ENCODE data around the gene TRAPPC10.

Gene TRAPPC10

DNA sequence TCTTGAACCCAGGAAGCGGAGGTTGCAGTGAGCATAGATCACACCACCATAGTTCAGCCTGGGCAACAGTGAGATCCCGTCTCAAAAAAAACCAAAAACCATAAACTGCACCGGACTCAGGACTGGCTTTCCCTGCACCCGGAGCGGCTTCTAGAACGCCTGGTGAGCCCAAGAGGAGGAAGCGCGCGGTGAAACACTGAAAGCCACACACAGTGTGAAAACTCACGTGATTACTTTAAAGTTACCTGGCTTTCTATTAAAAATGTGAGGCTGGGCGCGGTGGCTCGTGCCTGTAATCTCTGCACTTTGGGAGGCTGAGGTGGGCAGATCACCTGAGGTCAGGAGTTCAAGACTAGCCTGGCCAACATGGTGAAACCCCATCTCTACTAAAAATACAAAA lies 7.0 kb upstream of the TRAPPC10 start:
- DNase-seq (ENCODE audit: low spot score), result no peak

DNA sequence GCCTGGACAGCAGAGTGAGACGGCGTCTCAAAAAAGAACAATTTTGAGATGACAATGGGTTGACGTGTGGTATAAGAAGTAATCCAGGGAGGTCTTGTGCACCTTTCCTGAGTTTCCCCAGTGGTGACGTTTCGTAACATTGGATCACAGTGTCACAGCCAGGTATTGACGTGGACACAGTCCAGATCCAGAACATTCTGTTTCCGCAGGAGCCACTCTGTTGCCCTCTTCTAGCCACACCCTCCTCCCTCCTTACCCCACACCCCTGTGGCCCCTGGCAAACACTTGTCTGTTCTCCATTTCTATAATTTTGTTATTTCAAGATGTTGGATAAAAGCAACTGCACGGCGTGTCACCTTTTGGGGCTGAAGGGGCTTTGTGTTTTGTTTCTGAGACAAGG lies 6.5 kb upstream of the TRAPPC10 start:
- no peak for DNase-seq (ENCODE audit: low spot score)

DNA sequence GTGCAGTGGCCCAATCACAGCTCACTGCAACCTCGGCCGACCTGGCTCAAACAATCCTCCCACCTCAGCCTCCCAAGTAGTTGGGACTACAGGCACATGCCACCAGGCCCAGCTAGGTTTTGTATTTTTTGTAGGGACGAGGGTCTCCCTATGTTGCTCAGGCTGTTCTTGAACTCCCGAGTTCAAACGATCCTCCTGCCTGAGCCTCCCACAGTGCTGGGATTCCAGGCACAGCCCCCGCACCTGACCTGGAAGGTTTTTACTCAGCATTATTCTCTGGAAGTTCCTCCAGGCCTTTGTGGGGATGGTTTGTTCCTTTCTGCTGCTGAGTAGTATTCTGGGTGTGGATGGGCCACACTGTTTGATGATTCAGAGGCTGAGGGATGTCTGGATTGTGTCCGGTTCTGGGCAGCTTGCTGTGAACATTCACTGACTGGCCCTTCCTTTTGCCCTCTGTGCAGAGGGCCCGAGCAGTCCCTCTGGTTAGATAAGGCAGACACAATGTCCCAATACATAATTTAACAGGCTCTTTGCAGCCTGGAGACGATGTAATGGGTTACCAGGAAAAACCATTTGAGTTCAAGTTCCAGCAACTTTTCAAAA lies 6.0 kb upstream of the TRAPPC10 start:
- DNase-seq (ENCODE audit: low spot score), result no peak

DNA sequence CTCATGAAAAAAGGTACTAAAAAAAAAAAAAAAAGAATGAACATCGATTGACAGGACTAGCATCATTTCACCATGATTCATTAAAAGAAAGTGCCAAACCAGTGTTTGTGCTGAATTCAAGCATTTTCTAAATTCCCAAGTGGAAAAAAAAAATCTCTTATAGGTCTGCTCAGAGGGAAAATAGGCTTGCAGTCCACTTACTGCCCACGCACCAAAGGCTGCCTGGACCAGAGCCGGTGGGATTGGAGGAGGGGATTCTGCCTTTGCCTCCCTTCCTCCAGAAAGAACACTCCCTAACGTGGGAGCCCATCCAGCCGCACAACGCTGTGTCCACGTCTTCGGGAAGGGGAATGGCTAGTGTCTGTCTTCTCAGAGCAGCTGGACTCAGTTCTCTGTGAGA lies 5.5 kb upstream of the TRAPPC10 start:
- no peak for DNase-seq (ENCODE audit: low spot score)

DNA sequence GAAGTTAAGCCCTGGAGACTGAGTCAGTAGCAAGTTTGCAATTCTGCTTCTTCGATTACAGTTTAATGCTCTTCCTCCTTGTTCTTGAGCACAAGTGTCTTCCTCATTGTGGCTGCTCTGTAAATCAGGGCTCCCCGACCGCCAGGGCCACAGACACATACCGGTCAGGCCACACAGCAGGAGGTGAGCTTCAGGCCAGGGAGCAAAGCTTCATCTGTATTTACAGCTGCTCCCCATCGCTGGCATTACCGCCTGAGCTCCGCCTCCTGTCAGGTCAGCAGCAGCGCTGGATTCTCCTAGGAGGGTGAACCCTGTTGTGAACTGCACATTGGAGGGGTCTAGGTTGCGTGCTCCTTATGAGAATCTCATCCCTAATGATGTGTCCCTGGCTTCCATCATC lies 1.7 kb upstream of the TRAPPC10 start:
- DNase-seq (ENCODE audit: low spot score), result no peak

DNA sequence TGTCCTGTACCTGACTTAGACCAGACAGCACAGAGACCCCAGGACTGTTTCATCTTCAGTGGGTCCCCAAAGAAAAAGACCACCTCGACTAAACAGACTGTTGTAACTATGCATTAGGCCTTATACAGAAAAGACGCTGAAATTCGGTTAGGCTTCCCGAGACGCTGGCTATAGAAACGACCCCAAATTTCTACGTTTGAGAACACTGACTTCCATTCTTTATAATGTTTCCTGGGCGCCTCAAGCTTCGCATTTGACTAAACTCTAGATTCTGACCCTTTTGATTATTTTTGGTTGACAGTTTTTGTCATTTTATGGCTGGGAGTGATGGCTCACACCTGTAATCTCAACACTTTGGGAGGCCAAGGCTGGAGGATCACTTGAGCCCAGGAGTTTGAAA lies 986 bp upstream of the TRAPPC10 start:
- DNase-seq (ENCODE audit: low spot score), result no peak

DNA sequence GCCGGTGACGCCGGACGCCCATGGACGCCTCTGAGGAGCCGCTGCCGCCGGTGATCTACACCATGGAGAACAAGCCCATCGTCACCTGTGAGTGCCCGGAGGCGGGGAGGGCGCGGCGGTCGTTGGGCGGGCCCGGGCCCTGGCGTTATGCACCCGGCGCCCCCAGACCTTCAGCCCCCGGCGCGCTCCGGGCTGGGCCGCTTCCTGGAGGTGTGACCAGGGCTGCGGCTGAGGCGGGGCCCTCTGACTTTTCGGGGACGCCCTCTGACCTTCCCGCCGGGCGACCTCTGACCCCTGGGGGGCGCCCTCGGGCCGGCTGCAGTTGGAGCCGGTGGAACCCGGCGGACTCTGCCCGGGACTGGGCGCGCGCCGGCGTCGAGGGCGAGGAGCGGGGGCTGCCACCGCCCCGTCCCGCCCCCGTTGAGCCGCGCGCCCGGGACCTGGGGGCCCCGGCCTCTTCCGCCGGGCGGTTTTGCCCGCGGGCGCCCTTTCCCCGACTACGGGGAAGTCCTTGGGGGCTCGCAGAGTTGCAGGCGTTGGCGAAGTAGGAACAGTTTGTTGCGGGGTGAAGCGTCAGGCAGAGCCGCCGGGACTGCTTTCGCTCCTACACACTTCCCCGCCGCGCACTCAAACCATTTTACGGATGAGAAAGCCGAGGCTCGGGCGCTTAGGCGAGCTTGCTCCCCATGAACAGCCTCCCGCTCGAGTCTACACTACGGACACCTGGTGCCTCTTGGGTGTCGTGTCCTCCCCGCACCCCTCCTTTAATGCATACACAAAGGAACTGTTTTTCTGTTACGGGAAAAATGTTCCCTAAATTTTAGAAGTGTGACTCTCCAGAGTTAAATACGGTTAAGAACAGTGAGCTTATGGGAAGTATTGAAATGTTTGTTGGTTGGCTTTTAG lies 618 bp downstream of the TRAPPC10 start:
- peak; percentile 58 for DNase-seq (ENCODE audit: low spot score)

DNA sequence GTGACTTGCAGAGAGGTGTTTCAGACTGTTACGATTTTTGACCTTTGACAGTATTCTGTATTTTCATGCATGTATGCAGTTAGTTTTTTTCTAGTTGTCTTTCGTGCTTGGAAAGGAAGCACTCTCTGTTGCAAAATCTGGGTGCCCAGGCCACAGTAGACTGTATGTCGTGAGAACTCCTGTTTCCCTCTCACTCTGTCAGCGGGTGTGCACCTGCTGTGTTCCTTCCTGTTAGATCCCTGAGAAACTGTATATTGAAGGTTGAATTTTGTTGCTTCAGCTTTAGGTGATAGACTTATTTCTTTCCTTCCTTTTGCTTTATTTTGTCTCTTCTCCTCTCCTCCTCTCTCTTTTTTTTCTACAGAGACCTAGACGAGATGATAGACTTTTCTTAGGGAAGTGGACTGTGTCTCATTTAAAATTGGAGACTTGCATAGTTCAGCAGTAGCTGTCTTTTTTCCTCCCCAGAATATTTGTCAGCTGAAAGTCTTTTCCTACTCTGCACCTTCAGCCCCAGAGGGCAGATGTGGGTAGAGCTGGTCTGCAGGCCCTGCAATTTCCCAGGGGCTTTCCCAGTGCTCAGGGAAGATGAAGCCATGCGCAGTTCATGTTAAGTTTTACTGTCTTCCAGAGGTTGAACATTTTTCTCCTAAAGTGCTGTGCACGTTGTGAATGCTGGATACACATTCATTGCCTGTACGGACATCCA lies 1.4 kb downstream of the TRAPPC10 start:
- no peak for DNase-seq (ENCODE audit: low spot score)

DNA sequence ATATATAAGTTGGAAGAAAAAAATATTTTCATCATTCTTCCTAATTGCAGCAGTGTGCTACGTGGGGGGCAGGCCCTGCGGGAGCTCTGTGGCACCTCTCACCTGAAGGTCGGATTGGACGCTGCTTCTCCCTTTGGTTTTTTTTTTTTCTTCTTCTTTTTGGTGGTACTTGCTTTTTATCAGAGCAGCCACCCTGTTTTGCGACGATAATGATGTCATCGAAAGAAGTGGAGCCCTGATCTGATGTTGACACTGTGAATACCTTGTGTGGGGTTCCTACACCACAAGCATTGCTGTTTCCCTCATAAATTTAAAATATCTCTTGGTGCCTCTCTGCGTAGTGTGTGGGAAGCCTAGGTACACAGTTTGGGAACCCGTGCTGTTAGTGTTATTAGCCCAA lies 5.5 kb downstream of the TRAPPC10 start:
- DNase-seq (ENCODE audit: low spot score), result no peak

DNA sequence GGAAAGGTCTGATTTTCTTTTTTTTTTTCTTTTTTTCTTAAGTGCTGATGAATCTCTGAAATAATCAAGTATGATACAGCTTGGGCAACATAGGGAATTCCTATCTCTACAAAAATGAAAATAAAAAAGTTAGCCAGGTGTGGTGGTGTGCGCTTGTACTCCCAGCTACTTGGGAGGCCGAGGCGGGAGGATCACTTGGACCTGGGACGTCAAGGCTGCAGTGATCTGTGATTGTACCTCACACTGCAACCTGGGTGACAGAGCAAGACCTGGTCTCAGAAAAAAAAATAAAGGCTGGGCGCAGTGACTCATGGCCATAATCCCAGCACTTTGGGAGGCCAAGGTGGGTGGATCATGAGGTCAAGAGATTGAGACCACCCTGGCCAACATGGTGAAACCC lies 6.0 kb downstream of the TRAPPC10 start:
- DNase-seq (ENCODE audit: low spot score), result no peak

DNA sequence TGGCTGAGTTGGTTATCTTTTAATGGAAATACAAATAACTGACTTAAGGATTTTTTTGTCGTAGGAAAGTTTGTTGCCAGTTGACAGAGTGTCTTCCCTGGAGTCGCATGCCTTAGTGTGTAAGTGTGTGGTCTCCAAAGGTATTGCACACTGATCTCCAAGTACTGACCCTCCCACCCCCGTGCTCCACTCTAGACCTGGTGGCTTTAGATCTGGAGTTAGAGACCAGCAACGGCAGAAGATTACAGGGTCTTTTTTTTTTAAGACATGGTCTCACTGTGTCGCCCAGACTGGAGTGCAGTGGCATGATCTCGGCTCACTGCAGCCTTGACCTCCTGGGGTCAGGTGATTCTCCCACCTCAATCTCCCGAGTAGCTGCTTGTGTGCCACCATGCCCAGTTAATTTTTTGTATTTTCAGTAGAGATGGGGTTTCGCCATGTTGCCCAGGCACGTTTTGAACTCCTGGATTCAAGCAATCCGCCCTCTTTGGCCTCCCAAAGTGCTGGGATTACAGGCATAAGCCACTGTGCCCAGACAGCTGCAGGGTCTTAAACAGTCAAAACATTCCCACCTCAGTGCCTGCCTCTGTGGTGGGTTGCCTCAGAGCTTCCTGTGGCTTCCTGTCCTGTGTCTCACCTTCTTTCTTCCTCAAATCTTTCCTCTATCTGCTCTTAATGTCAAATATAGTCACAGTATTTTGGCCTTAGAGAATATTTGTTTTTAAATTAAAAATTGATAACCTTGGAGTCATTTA lies 6.9 kb downstream of the TRAPPC10 start:
- DNase-seq (ENCODE audit: low spot score), result no peak

DNA sequence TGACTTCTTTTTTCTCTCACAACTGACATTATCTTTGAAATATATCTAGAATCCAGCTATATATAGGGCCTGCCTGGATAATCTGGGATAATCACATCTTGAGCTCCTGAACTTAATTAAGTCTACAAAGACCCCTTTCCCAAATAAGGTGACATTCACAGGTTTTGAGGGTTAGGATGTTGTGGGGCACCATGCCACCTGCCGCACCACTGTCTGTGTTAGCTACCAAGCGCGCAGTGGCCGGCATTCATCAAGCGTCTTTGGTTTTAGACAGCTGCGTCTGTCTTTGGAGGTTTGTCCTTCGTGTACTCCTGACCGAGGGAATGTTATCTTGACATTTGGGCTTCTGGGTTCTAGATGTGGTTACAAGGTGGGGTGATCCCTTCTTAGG lies 7.5 kb downstream of the TRAPPC10 start:
- DNase-seq (ENCODE audit: low spot score), result no peak

DNA sequence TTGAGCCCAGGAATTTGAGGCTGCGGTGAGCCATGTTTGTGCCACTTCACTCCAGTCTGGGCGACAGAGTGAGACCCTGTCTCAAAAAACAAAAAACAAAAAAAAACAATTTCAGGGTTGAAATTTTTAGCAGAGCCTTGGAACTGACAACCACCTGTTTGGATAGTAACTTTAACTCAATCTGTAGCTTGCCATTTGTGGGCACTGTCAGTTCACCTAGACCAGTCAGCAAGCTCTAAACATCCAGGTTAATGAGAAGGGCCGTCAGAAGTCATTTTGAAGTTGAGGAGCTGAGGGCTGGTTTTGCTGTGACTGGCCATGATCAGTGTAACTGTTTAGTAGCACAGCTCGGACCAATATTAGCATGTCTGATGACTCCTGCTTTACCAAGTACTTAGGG lies 8.4 kb downstream of the TRAPPC10 start:
- DNase-seq (ENCODE audit: low spot score), result no peak

DNA sequence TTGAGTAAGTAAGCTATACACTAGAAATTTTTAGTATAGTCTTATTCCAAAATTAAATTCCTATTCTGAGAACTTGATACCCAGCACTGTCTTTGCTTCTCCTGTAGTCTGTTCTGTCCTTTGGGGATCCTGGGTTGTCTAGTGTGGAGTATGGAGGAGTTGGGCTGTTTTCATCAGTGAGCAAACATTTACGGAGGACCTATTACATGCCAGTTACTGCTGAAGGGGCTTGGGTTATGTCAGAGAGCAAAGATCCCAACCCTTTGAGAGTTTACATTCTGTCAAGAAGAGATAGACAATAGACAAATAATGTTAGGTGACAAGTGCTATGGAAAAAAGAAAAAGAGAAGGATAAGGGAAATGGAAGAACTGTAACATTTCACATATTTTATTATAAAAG lies 9.0 kb downstream of the TRAPPC10 start:
- no peak for DNase-seq (ENCODE audit: low spot score)

DNA sequence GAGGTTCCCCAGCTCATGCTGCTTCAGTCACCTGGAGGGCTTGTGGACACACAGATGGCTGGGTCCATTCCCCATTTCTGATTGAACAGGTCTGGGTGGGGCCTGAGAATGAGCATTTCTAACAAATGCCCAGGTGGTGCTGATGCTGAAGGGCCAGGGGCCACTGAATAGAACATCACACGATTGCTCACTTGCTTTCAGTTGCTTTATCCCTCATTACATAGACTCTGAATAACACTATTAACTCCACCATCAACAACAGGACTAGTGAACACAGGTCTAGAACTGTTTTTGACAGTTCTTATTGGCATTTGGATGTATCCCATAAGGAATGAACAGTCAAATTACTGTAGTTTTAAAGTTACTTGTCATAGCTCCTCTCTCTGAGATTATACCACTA lies 12.1 kb downstream of the TRAPPC10 start:
- no peak for DNase-seq (ENCODE audit: low spot score)

DNA sequence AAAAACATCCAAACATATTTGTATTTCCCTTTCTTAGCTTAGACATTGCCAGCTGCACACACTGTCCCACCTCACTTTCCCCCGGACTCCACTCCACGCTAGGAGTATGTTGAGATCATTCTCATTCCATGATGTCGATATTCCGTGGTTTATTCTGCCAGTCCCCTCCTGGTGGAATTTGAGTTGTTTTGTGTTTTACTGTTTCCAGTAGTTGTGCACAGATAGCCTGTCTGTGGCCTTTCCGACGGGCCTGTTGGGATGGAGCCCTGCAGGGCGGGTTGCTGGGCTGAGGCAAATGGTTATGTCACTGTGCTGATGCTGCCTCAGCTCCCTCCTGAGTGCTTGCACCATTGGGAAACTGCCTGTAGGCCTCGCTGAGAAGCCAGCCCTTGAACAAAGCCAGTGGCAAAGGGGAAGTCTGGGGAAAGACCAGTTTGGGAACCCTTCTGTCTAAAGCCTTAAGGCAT lies 12.8 kb downstream of the TRAPPC10 start:
- DNase-seq (ENCODE audit: low spot score), result peak; percentile 68

DNA sequence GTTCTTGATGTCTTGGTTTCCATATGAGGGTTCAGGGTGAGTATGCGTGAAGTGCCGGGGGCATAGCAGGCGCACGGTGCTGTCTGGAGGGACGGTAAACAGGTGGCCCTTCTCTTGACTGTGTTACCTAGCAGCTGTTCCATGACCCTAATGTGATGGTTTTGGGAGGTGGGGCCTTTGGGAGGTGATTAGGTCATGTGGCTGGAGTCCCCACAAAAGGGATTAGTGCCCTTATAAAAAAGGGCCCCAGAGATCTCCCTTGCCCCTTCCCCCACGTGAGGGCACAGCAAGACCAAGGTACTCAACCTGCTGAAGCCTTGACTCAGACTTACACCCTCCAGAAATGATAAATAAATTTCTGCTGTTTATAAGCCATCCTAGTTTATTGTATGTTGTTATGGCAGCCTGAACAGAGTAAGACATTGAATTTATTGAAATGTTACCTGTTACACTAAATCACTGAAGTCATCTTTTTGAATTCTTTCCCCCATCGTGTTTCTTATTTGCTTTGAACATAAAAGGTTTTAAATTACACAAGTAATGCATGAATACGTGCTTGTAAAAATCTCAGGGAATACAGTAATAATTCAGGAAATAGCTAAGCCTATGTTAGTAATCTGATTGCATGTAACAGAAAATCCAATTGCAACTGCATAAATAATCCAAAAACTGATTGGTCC lies 15.6 kb downstream of the TRAPPC10 start:
- no peak for DNase-seq (ENCODE audit: low spot score)

DNA sequence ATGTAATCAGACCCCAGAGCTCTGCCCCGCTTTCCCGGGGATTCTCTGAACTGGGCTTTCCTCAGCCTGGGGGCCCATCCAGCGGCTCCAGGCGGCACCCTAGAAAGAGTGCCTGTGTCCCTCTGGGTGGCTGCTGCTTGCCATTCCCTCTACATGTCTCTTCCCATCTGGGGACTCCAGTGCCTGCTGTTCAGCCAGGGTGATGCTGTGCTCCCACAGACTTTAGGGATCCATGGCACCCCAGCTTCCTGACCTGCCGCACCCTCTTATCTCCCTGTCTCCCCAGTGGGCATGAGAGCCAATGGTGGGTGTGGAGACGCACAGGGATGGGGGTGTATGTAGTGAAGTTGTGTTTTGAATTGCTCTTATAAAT lies 16.2 kb downstream of the TRAPPC10 start:
- DNase-seq (ENCODE audit: low spot score), result no peak

DNA sequence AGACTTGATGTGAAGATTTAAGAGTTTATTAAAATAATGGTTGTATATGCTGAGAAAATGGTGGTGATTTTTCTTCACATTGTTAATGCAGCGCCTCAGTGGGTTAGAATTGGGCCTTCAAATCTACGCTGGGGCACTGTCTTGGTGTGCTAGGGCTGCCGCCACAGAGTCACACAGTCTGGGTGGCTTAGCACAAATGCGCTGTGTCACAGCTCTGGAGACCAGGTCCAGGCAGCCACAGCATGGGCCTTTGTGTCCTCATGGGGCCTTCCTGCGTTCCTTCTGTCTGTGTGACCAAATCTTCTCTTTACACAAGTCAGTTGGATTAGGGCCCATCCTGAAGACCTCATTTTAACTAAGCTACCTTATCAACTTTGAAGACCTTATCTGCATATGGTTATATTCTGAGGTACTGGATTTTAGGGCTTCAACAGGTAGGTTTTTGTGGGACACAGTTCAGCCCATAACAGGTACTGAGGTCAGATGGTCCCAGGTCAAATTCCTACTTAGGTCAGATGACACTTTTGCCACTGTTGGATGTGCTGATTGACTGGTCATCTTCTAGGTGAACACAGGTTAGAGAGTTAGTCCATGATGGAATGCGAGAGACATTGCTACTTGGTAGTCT lies 17.5 kb downstream of the TRAPPC10 start:
- no peak for DNase-seq (ENCODE audit: low spot score)

DNA sequence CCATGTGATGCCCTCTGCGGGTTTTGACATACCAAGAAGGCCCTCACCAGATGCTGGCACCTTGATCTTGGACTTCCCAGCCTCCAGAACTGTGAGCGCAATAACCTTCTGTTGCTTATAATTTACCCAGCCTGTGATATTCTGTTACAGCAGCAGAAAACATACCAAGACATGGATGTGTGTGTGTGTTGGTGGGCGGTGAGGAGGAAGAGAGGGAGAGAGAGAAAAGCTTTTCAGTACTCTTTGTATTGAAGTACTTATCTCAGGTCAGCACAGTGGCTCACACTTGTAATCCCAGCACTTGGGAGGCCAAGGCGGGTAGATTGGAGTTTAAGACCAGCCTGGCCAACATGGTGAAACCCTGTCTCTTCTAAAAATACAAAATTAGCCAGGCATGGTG lies 23.1 kb downstream of the TRAPPC10 start:
- no peak for DNase-seq (ENCODE audit: low spot score)

DNA sequence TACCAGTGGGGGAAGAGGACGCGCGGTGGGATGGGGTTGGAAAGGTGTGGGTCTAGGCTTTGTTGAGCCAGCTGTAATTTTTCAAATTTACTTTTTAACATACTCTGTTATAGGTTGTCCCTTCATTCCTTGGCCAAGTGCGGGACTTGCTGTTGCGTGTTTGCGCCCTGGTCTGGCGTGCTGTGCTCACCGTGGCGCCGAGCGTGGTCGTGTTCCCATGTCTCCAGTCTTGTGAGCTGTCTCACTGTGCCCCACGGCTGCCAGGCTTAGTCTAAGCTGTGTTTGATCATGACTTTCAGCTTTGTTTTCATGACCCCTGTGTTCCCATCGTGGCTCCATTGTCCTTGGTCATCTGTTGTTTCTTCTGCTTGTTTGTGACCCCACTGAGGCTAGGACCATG lies 26.0 kb downstream of the TRAPPC10 start:
- no peak for DNase-seq (ENCODE audit: low spot score)

Data from putamen (tissue), 1 donor.